SK-N-SH treated with all-trans-retinoic acid at 6 μM for 48 hours (cell line): ENCODE results near the gene EIF4H.

ENCODE experiments used
- ISL1 ChIP-seq: fragments of 250-450 bp; sonication (Bioruptor Pico); IDR thresholded peaks from 2 replicates; pipeline ENCODE4 v2.1.2; 2022; ENCODE audit warnings: mild to moderate bottlenecking, moderate library complexity
- OSR1 ChIP-seq: fragments of 250-450 bp; sonication (Bioruptor Pico); IDR thresholded peaks from 2 replicates; pipeline ENCODE4 v1.8.0; 2022; ENCODE audit warnings: moderate library complexity, mild to moderate bottlenecking, inconsistent platforms
- TCF4 ChIP-seq: fragments of 250-450 bp; sonication (Bioruptor Pico); IDR thresholded peaks from 2 replicates; pipeline ENCODE4 v1.8.0; 2021; ENCODE audit warnings: mild to moderate bottlenecking, moderate library complexity, borderline replicate concordance
- ZFP30 ChIP-seq: fragments of 450-650 bp; formaldehyde crosslinking; IDR thresholded peaks from 2 replicates; pipeline ENCODE4 v1.5.0; 2022; ENCODE audit warnings: mild to moderate bottlenecking, moderate library complexity

DNA sequence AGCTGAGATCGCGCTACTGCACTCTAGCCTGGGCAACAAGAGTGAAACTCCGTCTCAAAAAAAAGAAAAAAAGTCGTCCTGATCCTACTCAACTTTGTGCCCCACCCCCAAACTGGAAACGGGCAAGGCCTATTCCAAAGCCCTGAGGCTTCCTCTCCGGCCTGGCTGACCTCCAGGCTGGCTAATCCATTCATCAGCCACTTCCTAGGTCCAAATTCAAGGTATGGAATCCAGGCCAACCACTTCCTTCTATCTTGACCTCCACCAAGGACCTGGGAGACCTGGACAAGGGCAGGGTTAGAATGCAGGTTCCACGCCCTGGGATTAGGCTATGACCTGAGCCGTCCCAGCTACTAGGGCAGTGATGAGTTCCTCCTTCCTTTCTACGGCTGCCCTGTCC is 20.4 kb upstream of the EIF4H start:
- TF ChIP-seq OSR1 (no peak), ISL1 (no peak), TCF4 (no peak), ZFP30 (CRISPR knock-in tag) (no peak)
